ENCODE results near the gene RAPGEF4.

GRCh38 chr2:172836827-172837226, 101.2 kb downstream of the RAPGEF4 start:
- no peak for TF ChIP-seq CTCF (IDR thresholded peaks at IDR 0.05; ENCODE audit: low read depth, low read length, poor library complexity, severe bottlenecking)
- no peak for TF ChIP-seq EZH2phosphoT487 (IDR thresholded peaks at IDR 0.05; ENCODE audit: borderline replicate concordance, low read length)
